HG02759 (cell line): Measurements from ENCODE around the gene ACRBP.

Source experiments
- ATAC-seq: cut with Tn5 transposase; IDR thresholded peaks from one replicate; pipeline ENCODE4 v1.9.1; 2021; ENCODE audit warnings: mild to moderate bottlenecking, moderate library complexity; ENCODE audit not compliant: unreplicated experiment

Gene ACRBP

GRCh38 chr12:6650832-6651231, 3.6 kb upstream of the ACRBP start:
- ATAC-seq: no peak

GRCh38 chr12:6646276-6647082, 753 bp downstream of the ACRBP start:
- ATAC-seq: no peak

GRCh38 chr12:6644903-6645302, 2.3 kb downstream of the ACRBP start:
- no peak for ATAC-seq

DNA sequence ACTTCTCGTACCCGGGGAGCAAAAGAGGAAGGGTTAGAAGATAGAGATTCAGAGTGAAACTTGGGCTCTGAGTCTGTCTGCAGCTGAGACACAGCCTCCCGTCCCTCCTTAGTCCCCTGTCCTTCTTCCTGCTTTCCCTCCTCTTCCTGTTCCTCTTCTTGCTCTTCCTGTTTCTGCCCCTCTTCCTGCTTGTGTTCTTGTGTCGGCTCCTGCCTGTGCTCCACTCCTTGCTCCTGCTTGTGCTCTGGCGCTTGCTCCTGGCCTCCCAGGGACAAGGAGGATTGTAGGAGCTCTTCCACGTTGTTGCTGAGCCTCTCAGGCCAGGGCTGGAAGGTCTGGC, 3.0 kb downstream of the ACRBP start:
- ATAC-seq: no peak

DNA sequence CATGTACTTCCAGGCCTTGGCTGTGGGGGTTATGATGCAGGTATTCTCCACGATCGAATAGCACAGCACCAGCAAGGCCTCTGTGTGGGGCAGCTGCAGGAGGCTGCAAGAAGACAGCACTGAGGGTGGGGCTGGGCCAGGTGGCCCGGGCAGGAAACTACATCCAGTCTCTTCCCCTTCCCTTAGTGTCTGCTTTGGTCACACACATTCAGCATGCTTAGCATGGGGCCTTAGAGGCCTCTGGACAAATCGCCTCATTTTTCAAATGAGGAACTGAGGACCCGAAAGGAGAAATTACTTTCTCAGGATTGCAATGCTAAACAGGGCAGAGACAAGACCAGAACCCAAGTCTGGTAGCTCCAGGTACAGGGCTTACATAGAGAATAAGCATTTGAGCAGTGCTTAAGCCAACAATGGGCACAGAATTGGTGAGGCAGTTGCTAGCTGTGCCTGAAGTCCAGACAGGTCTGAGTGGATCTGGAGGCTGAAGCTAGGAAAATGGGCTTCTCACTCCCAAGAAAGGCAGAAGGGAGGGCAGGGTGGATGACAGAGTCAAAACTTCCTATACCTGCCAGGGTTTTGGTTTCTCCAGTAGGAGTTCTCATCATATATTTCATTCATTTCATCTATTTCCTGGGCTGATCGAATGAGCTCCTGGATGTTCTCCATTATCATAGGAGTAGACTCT, 3.5 kb downstream of the ACRBP start:
- ATAC-seq: no peak

- ATAC-seq: no peak
These were observed 6.1 kb downstream of the ACRBP start for GRCh38 chr12:6641131-6641530.

- ATAC-seq: no peak
These were observed 6.7 kb downstream of the ACRBP start for GRCh38 chr12:6640497-6640896.

DNA sequence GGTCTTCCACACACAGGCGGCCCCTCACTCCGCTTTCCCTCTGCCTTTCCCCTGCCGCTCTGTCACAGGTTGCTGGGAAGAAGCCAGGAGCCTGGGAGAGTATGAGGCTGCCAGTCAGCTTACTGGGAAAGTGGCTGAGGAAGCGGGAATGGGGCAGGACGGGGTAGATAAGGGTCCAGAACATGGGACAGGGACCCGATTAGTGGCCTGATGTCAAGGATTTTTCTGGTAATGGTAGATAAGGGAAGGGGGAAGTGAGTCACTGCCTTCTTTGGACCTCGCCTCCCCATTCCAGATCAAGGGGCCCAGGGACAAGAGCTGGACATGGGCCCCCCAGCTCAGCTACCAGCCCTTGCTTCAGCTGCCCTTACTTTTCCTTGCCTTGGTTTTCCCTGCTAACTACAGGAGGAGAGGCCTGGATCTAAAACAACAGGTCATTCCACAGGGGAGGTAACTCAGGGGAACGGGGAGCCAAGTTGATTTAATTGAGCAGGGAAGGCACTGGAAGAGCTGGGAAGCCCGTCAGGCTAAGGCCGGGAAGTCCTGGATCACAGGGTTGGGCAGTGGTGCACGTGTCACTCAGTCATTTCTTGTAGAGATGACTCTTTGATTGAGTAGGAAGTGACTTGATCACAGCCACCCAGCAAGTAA, 8.0 kb downstream of the ACRBP start:
- ATAC-seq: no peak

DNA sequence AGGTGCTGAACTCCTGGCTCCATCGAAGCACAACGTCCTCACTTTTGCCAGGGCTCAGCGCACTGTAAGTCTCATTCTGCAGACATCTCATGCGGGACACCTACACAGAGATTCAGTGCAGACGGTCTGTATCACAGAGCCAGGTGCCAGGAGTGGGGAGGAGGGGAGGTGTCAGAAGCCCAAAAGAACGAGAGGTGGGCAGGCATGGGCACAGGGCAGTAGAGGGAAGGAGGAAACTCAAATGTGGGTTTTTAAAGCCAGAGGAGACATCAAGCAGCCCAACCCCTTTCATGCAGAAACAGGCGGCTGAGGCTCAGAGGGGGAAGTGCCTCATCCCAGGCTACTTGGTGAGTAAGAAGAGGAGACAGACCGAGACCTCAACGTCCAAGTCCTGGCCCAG, 8.9 kb downstream of the ACRBP start:
- no peak for ATAC-seq

DNA sequence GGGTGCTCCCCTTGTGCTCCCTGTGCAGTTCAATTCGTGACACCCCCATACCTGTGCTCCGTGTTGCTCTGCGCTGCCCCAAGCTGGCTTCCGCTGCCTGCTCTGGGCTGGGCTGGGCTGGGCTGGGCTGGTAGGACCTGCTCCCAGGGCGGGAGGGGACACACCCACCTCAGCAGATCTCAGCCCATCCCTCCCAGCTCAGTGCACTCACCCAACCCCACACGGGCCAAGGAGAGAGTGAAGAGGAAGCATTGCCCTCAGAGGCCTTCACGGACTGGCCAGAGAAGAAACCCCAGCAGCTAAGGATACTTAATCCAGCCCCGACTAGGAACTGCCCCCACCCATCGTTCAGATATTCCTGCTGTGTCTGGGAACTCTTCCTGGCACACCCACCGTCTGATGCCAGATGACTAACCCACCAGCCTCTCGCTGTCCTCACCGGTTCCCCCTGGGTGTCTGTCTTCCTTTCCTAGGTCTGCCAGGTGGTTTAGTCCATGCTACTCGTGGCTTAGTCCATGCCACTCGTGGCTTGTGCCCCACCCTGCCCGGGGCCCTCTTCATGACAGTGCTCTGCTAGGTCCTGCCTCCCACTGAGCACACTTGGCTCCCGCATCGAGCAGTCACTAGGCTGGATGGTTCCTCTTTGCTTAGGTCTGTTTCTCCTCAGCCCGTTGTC, 11.2 kb downstream of the ACRBP start, which contains the start of gene LPAR5:
LPAR5 (minus strand) TSS at position 104 of the 676 bp plus-strand sequence. CDS start 14,711 bp downstream, outside the sequence.
- peak; percentile 52 for ATAC-seq

DNA sequence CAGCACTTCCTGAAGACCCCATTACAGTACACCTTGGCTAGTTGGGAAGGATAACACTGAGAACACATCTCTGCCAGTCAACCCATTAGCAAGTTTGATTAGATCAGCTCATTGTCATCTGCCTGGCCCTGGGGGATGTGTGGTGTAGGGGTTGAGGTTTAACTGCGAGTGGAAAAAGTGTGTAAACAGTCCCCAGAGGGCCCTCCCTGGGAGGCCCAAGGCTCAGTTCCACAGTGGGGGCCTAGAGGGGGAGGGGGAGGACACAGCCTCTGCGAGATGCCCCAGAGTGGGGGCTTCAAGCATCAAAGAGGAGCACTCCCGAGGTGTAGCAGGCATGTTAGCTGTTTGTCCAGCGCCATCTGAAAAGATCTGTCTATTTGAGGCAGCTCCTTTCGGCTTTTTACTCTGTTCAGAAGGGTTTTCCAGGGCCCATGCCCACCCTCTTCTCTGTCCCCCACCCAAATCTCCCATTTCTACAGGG, 11.8 kb downstream of the ACRBP start:
- peak; percentile 57 for ATAC-seq

- peak; percentile 53 for ATAC-seq
These were observed 14.9 kb downstream of the ACRBP start for GRCh38 chr12:6632026-6632983.

DNA sequence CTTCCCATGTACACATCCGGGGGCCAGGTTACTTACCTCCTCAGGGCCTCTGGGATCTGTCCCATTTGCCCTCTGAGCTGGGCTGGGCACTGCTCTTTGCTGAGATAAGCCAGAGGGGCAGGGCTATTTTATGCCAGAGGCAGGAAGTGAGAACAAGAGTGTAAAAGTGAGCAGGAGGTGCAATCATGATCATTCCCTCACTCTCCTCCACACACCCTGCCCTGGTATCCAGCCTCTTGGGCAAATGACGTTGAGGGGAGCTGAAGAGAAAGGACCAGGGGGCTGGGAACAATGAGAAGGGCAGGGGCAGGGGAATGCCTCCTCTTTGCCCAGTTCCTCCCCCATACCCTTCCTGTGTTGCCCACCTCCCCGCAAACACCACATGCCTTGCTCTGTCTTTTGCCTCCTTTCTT, 15.7 kb downstream of the ACRBP start:
- ATAC-seq: no peak

DNA sequence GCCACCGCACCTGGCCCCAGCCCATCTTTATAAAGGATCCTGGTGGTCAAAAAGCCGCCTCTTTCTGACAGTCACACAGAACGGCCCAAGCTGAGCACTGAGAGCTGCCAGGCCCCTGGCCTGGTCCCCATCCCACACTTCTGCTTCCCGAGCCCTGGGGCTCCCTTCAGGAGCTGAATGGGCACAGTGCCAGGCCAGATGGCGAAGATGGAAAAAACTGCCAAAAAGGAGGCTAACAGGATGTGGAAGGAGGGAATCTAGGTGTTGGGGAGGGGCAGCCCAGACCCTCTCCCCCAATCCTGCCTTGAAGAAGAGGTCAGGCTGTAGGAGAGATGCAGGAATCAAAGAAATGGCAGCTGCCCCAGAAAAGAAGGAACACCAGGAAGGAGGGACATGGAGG, 16.5 kb downstream of the ACRBP start:
- no peak for ATAC-seq

DNA sequence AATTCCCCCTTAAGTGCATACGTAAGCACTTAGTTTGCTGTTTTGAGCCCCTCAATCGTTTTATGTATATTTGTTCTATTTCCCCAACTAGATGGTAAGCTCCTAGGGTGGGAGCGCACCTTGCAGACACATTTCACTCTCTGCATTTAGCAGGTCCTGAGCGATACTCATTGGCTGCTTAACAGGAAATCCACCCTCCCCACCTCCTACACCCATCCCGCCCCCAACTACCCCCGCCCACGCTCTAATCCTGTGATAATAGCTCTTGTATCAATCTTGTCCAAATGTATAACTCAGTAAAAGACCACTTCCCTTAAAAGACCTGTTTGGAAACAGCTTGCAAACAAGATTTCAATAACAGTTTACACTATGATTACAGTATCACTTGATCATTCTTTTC, 19.6 kb downstream of the ACRBP start:
- ATAC-seq: no peak

DNA sequence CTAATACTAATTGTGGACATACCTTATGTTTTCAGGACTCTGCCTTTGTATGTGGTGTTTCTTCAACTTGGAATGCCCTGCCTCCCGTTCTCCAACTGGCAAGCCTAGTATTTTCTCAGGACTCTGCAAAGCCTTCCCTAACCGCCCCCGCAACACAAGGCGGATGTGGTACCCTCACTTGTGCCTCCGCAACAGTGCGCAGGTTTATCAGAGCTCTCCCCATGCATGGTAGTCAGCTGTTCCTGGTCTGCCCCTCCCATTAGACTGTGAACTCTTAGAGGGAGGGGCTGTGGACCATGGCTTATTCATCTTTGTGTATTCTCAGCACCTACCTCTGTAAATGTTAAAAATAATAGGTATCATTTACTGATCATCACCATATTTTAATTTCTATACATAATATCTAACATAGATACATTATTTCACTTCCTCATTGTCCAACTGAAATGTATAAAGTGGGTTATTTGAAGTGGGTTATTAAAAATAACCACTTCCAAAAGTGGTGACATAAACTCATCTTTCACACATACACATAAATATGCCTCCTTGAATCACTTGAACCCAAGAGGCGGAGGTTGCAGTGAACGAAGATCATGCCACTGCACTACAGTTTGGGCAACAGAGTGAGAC, 20.5 kb downstream of the ACRBP start:
- no peak for ATAC-seq

- ATAC-seq: no peak
These were observed 26.4 kb downstream of the ACRBP start for GRCh38 chr12:6620885-6621274.

- no peak for ATAC-seq
These were observed 26.9 kb downstream of the ACRBP start for GRCh38 chr12:6620137-6620884.
